A673 (cell line): ENCODE data around the gene TMEM242.

ENCODE experiments used
- EZH2 ChIP-seq: fragments of 200-600 bp; sonication (generic); IDR thresholded peaks from 2 replicates; pipeline ENCODE4 v1.6.1; 2017; ENCODE audit warnings: borderline replicate concordance, low read depth, mild to moderate bottlenecking, mixed read lengths, antibody characterized with exemption, low read length; ENCODE audit not compliant: poor library complexity, severe bottlenecking
- TF ChIP-seq, protein P1 (sequence below): fragments of 300-800, 200-600 bp; sonication (generic); conservative IDR thresholded peaks from 2 replicates; pipeline ENCODE4 v1.5.1; 2017; ENCODE audit warnings: low read depth, mild to moderate bottlenecking, antibody characterized with exemption, low read length, moderate library complexity, mixed read lengths

GRCh38 chr6:157244175-157244574 is 79.1 kb downstream of the TMEM242 start:
- TF ChIP-seq, protein P1, sequence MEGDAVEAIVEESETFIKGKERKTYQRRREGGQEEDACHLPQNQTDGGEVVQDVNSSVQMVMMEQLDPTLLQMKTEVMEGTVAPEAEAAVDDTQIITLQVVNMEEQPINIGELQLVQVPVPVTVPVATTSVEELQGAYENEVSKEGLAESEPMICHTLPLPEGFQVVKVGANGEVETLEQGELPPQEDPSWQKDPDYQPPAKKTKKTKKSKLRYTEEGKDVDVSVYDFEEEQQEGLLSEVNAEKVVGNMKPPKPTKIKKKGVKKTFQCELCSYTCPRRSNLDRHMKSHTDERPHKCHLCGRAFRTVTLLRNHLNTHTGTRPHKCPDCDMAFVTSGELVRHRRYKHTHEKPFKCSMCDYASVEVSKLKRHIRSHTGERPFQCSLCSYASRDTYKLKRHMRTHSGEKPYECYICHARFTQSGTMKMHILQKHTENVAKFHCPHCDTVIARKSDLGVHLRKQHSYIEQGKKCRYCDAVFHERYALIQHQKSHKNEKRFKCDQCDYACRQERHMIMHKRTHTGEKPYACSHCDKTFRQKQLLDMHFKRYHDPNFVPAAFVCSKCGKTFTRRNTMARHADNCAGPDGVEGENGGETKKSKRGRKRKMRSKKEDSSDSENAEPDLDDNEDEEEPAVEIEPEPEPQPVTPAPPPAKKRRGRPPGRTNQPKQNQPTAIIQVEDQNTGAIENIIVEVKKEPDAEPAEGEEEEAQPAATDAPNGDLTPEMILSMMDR: no peak
- TF ChIP-seq EZH2: no peak
